HepG2 (cell line): Measurements from ENCODE around the gene TNFRSF9. TPM values are rescaled to one million over a fixed set of nuclear protein-coding genes. Genes with fewer than 3 reads are reported as not detected.

Source experiments
- ATAC-seq: fragments of 200-7000 bp; cut with Tn5 transposase; 3 replicates; pipeline ENCODE4 v1.9.1; 2020; ENCODE audit warnings: mild to moderate bottlenecking, moderate library complexity
- BruUV-seq: library from RNA; stranded (reverse); fragments of 400-500 nt; replicated peaks from 2 replicates; lab custom pipeline; 2021; lab: Mats Ljungman, UMichigan
- CTCF ChIA-PET: fragments of 300-600 bp; formaldehyde crosslinking; extraction: SDS; loops from one replicate; lab custom pipeline; 2021; ENCODE audit warnings: low total read pairs, inconsistent platforms, low intra/inter-chr PET ratio; lab: Yijun Ruan, JAX
- POLR2A ChIA-PET: fragments of 350-600 bp; sonication (Branson Sonifier 250); formaldehyde crosslinking; loops from one replicate; lab custom pipeline; 2020; ENCODE audit warnings: antibody characterized with exemption, inconsistent platforms; lab: Yijun Ruan, JAX
- DNase-seq: peaks from one replicate; pipeline ENCODE4 v3.0.0-alpha.2; 2015; ENCODE audit warnings: low spot score
- FAIRE-seq: peaks from 3 replicates; lab custom pipeline; 2011; peaks lifted over from hg19 to GRCh38; lab: Jason Lieb, UNC
- H2AFZ ChIP-seq: one replicate; pipeline ENCODE4 v1.6.1; 2011; ENCODE audit warnings: low read length, inconsistent platforms
- H3K27ac ChIP-seq: fragments of 300-600 bp; 3 replicates; pipeline ENCODE4 v1.8.0; 2011; ENCODE audit warnings: mixed run types, mild to moderate bottlenecking, mixed read lengths, low read length, inconsistent platforms; ENCODE audit not compliant: insufficient read depth; ENCODE audit errors: extremely low read length
- H3K27me3 ChIP-seq, 2 experiments: fragments of 200-600 bp in 1 of 2; 2 replicates in 1 of 2; 3 replicates in 1 of 2; pipeline versions ENCODE4 v1.6.0 to v1.8.0; 2011; ENCODE audit warnings: low read length in 2 of 2, mild to moderate bottlenecking in 2 of 2, moderate library complexity in 2 of 2, inconsistent platforms in 1 of 2; ENCODE audit not compliant: insufficient read depth in 2 of 2, control insufficient read depth in 1 of 2
- H3K36me3 ChIP-seq, 2 experiments: fragments of 200-600 bp in 1 of 2; replicated peaks in 1 of 2; 2 replicates in 1 of 2; 3 replicates in 1 of 2; pipeline versions ENCODE4 v1.5.1 to v1.8.0; 2011; ENCODE audit warnings: low read length in 2 of 2, inconsistent platforms in 1 of 2; ENCODE audit not compliant: insufficient read depth in 2 of 2, control insufficient read depth in 1 of 2
- H3K4me1 ChIP-seq: 2 replicates; pipeline ENCODE4 v1.5.1; 2012; ENCODE audit warnings: low read length, inconsistent platforms; ENCODE audit not compliant: insufficient read depth
- H3K4me2 ChIP-seq: 2 replicates; pipeline ENCODE4 v1.6.0; 2011; ENCODE audit warnings: low read depth, low read length, inconsistent platforms
- H3K4me3 ChIP-seq, 3 experiments: fragments of 200-600 bp in 1 of 3; sonication (generic), shearing (Covaris generic) in 1 of 3; replicated peaks in 1 of 3; 2 replicates each; pipeline ENCODE4 v1.5.1; 2011 to 2016; ENCODE audit warnings: low read length in 3 of 3, inconsistent platforms in 2 of 3, low read depth in 2 of 3, mild to moderate bottlenecking in 2 of 3, control low read depth in 1 of 3, mixed read lengths in 1 of 3; ENCODE audit not compliant: insufficient read depth in 1 of 3
- H3K79me2 ChIP-seq: one replicate; pipeline ENCODE4 v1.6.1; 2011; ENCODE audit warnings: low read length, inconsistent platforms; ENCODE audit not compliant: insufficient read depth
- H3K9ac ChIP-seq: 2 replicates; pipeline ENCODE4 v1.6.0; 2011; ENCODE audit warnings: mild to moderate bottlenecking, low read depth, low read length, inconsistent platforms; ENCODE audit not compliant: insufficient read depth
- H3K9me3 ChIP-seq: 2 replicates; pipeline ENCODE4 v1.5.1; 2012; ENCODE audit warnings: mild to moderate bottlenecking, low read length
- H4K20me1 ChIP-seq: 2 replicates; pipeline ENCODE4 v1.6.0; 2011; ENCODE audit warnings: inconsistent platforms, mild to moderate bottlenecking, low read length, moderate library complexity; ENCODE audit not compliant: insufficient read depth
- ATF7 ChIP-seq, 2 experiments: fragments of 450-650 bp in 1 of 2; sonication (generic) in 1 of 2; formaldehyde crosslinking in 1 of 2; IDR thresholded peaks; 2 replicates each; pipeline versions ENCODE4 v1.4.0 to v1.6.1; 2016 to 2020; ENCODE audit warnings: antibody characterized with exemption in 1 of 2, mild to moderate bottlenecking in 1 of 2, missing genetic modification reagents in 1 of 2
- CREB1 ChIP-seq, 2 experiments: fragments of 450-650 bp in 1 of 2; IDR thresholded peaks; 2 replicates each; pipeline ENCODE4 v1.6.1; 2016 to 2017; ENCODE audit warnings: control low read depth in 1 of 2, mild to moderate bottlenecking in 1 of 2, missing compliant biosample characterization in 1 of 2, missing genetic modification characterization in 1 of 2
- WGBS: methylation state at CpG from one replicate; pipeline ENCODE4 v1.1.6; 2017; ENCODE audit warnings: low lambda C conversion rate; 5-methylcytosine and 5-hydroxymethylcytosine counted together
- in situ Hi-C: cut with HindIII; loops from 2 replicates; pipeline ENCODE4 v1.10.0; 2017; ENCODE audit warnings: low pct_unique_long_range_greater_than_20kb; ENCODE audit not compliant: extremely low pct_ligation_motif_present
- intact Hi-C: fragments of 100-400 bp; cut with micrococcal nuclease; formaldehyde crosslinking; loops from one replicate; pipeline ENCODE4 v1.10.0; 2022; ENCODE audit not compliant: unreplicated experiment
- polyA plus RNA-seq, 8 experiments: library from polyadenylated mRNA; depleted of rRNA in 3 of 8; stranded (reverse) in 7 of 8; unstranded in 1 of 8; fragments of >200 nt; fragmentation: Illumina TruSeq in 4 of 8; extraction: Trizol in 4 of 8; gene quantifications; 2 replicates each; pipeline versions ENCODE4 v1.2.1 to v1.2.3, GENCODE V29; 2011 to 2016; ENCODE audit warnings: low read depth in 4 of 8, missing spikeins in 1 of 8, mixed read lengths in 1 of 8; ENCODE audit not compliant: insufficient read depth in 1 of 8
- total RNA-seq, 5 experiments: library from RNA; depleted of rRNA; stranded (reverse); fragments of >200 nt; fragmentation: Illumina TruSeq; extraction: Trizol; gene quantifications; 2 replicates each; pipeline ENCODE4 v1.2.3, GENCODE V29; 2016; ENCODE audit warnings: low read depth in 1 of 5
- TF ChIP-seq, protein P1 (sequence below): sonication (generic); formaldehyde crosslinking; IDR thresholded peaks from 2 replicates; pipeline ENCODE4 v1.8.0; 2022; ENCODE audit warnings: missing genetic modification reagents, mild to moderate bottlenecking, borderline replicate concordance
- TF ChIP-seq, protein P2 (sequence below): fragments of 450-650 bp; IDR thresholded peaks from 2 replicates; pipeline ENCODE4 v1.6.1; 2016

Gene TNFRSF9
- total and polyA plus RNA-seq, 2 of the 13 experiments (the other 11 are each of a cell fraction or from before 2014, with no cell fraction given): 0.07 TPM; not detected in 1

DNA sequence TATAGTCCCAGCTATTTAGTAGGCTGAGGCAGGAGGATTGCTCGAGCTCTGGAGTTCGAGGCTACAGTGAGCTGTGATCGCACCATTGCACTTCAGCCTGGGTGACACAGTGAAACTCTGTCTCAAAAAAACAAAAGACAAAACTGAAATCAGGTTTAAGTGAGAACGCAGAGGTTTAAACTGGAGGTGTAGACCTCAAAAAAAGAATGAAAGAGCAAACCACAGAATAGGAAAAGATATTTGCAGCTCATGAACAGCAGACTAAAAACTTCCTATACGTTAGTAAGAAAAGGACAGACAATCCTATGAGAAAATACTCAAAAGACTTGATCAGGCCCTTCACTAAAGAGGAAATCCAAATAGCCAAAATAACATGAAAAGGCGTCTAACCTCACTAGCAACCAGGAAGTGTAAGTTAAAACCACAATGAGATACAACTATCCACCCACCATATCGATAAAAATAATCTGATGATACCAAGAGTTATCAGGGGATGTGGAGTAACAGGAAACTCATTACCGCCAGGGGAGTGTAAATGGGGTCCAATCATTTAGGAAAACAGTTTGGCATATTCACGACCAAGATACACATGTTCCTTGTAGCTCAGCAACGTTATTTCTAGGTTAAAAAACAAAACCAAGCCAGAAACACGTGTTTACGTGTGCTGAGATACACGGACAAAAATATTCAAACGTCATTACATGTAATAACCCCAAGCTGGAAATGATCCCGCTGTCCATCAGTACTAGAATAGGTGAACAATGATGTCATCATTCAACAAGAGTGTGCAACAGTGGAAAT, 9.8 kb downstream of the TNFRSF9 start:
- in situ Hi-C loops: no loop called here
- H3K4me2 ChIP-seq: no peak overlapping the region
- H3K9me3 ChIP-seq: no peaks in the 10 kb centered on the region
- H4K20me1 ChIP-seq: no peaks in the 10 kb centered on the region
- H3K9ac ChIP-seq: no peak overlapping the region
- H3K27ac ChIP-seq: no peak overlapping the region
- FAIRE-seq: no peak
- H3K79me2 ChIP-seq: no peaks in the 10 kb centered on the region
- ChIA-PET CTCF (no interaction called here), POLR2A (no interaction called here)
- BruUV-seq: no TSS peak
- intact Hi-C loops: no loop called here
- no peaks in the 10 kb centered on the region for H3K36me3 ChIP-seq
- no peaks in the 10 kb centered on the region for H3K4me1 ChIP-seq
- peaks cover 1 to 11% of the 10 kb centered on the region in 2 experiments; a peak in 1 of 5 replicates for H3K27me3 ChIP-seq
- TF ChIP-seq ATF7 (IDR thresholded peaks at IDR 0.05): peak; percentile 96
- no peak for TF ChIP-seq ATF7 (CRISPR knock-in tag; IDR thresholded peaks at IDR 0.05)
- TF ChIP-seq CREB1 (IDR thresholded peaks at IDR 0.05): peak; percentile 77
- TF ChIP-seq CREB1 (CRISPR knock-in tag; IDR thresholded peaks at IDR 0.05): no peak
- TF ChIP-seq, protein P1, sequence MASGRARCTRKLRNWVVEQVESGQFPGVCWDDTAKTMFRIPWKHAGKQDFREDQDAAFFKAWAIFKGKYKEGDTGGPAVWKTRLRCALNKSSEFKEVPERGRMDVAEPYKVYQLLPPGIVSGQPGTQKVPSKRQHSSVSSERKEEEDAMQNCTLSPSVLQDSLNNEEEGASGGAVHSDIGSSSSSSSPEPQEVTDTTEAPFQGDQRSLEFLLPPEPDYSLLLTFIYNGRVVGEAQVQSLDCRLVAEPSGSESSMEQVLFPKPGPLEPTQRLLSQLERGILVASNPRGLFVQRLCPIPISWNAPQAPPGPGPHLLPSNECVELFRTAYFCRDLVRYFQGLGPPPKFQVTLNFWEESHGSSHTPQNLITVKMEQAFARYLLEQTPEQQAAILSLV (CRISPR knock-in tag): no peak
- TF ChIP-seq, protein P2, sequence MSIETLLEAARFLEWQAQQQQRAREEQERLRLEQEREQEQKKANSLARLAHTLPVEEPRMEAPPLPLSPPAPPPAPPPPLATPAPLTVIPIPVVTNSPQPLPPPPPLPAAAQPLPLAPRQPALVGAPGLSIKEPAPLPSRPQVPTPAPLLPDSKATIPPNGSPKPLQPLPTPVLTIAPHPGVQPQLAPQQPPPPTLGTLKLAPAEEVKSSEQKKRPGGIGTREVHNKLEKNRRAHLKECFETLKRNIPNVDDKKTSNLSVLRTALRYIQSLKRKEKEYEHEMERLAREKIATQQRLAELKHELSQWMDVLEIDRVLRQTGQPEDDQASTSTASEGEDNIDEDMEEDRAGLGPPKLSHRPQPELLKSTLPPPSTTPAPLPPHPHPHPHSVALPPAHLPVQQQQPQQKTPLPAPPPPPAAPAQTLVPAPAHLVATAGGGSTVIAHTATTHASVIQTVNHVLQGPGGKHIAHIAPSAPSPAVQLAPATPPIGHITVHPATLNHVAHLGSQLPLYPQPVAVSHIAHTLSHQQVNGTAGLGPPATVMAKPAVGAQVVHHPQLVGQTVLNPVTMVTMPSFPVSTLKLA: peak; percentile 88
- DNase-seq: no peak
- ATAC-seq: no peak
- H3K4me3 ChIP-seq: no peak overlapping the region
- WGBS: 40% methylated on average over 15 of the region's 15 CpGs
- H2AFZ ChIP-seq: no peak overlapping the region
